HG02623 (cell line): ENCODE data around the gene USP15.

ENCODE experiments used
- ATAC-seq: cut with Tn5 transposase; IDR thresholded peaks from one replicate; pipeline ENCODE4 v1.9.1; 2021; ENCODE audit warnings: moderate library complexity; ENCODE audit not compliant: unreplicated experiment

Gene USP15

GRCh38 chr12:62279961-62280360 is 19.8 kb downstream of the USP15 start:
- no peak for ATAC-seq

- ATAC-seq = no peak
Measured at GRCh38 chr12:62282057-62282774, 22.0 kb downstream of the USP15 start.

- no peak for ATAC-seq
Measured at GRCh38 chr12:62284749-62285148, 24.5 kb downstream of the USP15 start.

GRCh38 chr12:62285284-62285683 is 25.1 kb downstream of the USP15 start:
- no peak for ATAC-seq

- ATAC-seq = no peak
Measured at GRCh38 chr12:62288328-62288727, 28.1 kb downstream of the USP15 start.

GRCh38 chr12:62290846-62291245 is 30.6 kb downstream of the USP15 start:
- no peak for ATAC-seq

GRCh38 chr12:62291864-62292760 is 31.9 kb downstream of the USP15 start:
- ATAC-seq = no peak

GRCh38 chr12:62292761-62293344 is 32.6 kb downstream of the USP15 start:
- no peak for ATAC-seq

GRCh38 chr12:62294378-62294777 is 34.2 kb downstream of the USP15 start:
- ATAC-seq = no peak

- no peak for ATAC-seq
Measured at GRCh38 chr12:62296001-62296400, 35.8 kb downstream of the USP15 start.

GRCh38 chr12:62297321-62297720 is 37.1 kb downstream of the USP15 start:
- ATAC-seq = no peak

GRCh38 chr12:62299617-62300016 is 39.4 kb downstream of the USP15 start:
- ATAC-seq = no peak

- no peak for ATAC-seq
Measured at GRCh38 chr12:62301080-62301798, 41.0 kb downstream of the USP15 start.

- ATAC-seq = no peak
Measured at GRCh38 chr12:62301799-62302133, 41.6 kb downstream of the USP15 start.

- ATAC-seq = no peak
Measured at GRCh38 chr12:62304560-62304959, 44.4 kb downstream of the USP15 start.

GRCh38 chr12:62305778-62306177 is 45.6 kb downstream of the USP15 start:
- no peak for ATAC-seq

GRCh38 chr12:62306569-62307530 is 46.6 kb downstream of the USP15 start:
- no peak for ATAC-seq

- no peak for ATAC-seq
Measured at GRCh38 chr12:62308201-62308600, 48.0 kb downstream of the USP15 start.

GRCh38 chr12:62313727-62314380 is 53.6 kb downstream of the USP15 start:
- no peak for ATAC-seq

- no peak for ATAC-seq
Measured at GRCh38 chr12:62317017-62317416, 56.8 kb downstream of the USP15 start.
